Activated CD4-positive, alpha-beta T cell treated with anti-CD3 and anti-CD28 coated beads for 36 hours (primary cell): ENCODE data around the gene KDM2B. TPM values are rescaled to one million over a fixed set of nuclear protein-coding genes. Genes with fewer than 3 reads are reported as not detected.

Experiments used
- ATAC-seq: fragments of 200-7000 bp; cut with Tn5 transposase; one replicate; pipeline ENCODE4 v1.10.0; 2021; ENCODE audit warnings: mild to moderate bottlenecking, moderate library complexity
- CTCF ChIA-PET: fragments of 350-600 bp; sonication (Branson Sonifier 250); formaldehyde crosslinking; loops from one replicate; lab custom pipeline; 2021; ENCODE audit warnings: antibody characterized with exemption; lab: Charles Lee
- POLR2A ChIA-PET: fragments of 350-600 bp; sonication (Branson Sonifier 250); formaldehyde crosslinking; loops from one replicate; lab custom pipeline; 2021; ENCODE audit warnings: antibody characterized with exemption, inconsistent platforms; lab: Charles Lee
- DNase-seq: peaks from one replicate; pipeline ENCODE4 v3.0.0-alpha.2; 2020
- H3K27ac Mint-ChIP-seq: one replicate; pipeline ENCODE4 v1.8.0; 2021; ENCODE audit warnings: mixed read lengths
- H3K27me3 Mint-ChIP-seq: one replicate; pipeline ENCODE4 v1.8.0; 2021; ENCODE audit warnings: mixed read lengths
- H3K36me3 Mint-ChIP-seq: one replicate; pipeline ENCODE4 v1.8.0; 2021; ENCODE audit warnings: low read depth, mixed read lengths
- H3K4me1 Mint-ChIP-seq: one replicate; pipeline ENCODE4 v1.8.0; 2021; ENCODE audit warnings: mixed read lengths
- H3K4me3 Mint-ChIP-seq: one replicate; pipeline ENCODE4 v1.8.0; 2021; ENCODE audit warnings: mild to moderate bottlenecking, moderate library complexity, mixed read lengths
- H3K9me3 Mint-ChIP-seq: one replicate; pipeline ENCODE4 v1.8.0; 2021; ENCODE audit warnings: low read depth, mixed read lengths
- intact Hi-C, 2 experiments: fragments of 100-400 bp; cut with DNase I in 1 of 2; cut with micrococcal nuclease in 1 of 2; formaldehyde crosslinking; loops; one replicate each; pipeline versions ENCODE4 v1.14.2 to v1.15.1; 2022 to 2024; cut with DNase I, micrococcal nuclease
- total RNA-seq, 2 experiments: library from RNA; stranded (reverse); gene quantifications; one replicate each; pipeline ENCODE4 v1.2.3, GENCODE V29; 2021

KDM2B gene
- total RNA-seq, 2 experiments from 2014 or later, result 39.2 to 48.7 TPM

DNA sequence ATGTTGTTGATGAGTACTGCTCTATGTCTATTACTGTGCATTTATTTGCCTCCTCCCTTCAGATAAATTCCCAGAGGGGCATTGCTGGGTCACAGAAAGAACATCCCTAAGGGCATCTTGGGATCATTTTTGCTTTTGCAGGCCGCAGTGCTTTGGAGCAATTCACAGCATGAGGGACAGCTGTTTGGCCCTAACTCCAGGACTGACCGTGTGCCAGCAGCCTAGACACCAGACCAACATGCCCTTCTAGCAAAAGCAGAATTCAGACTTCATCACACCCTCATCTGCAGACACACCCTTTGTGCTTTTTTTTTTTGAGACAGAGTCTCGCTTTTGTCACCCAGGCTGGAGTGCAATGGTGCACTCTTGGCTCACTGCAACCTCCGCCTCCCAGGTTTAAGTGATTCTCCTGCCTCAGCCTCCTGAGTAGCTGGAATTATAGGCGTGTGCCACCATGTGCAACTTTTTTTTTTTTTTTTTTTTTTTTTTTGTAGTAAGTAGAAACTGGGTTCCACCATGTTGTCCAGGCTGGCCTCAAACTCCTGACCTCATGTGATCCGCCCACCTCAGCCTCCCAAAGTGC is 149.9 kb downstream of the KDM2B start:
- Mint-ChIP-seq H3K4me1 (no peaks in the 10 kb centered on the region), H3K27ac (no peak overlapping the region), H3K36me3 (peaks cover 75% of the 10 kb centered on the region), H3K27me3 (no peaks in the 10 kb centered on the region), H3K9me3 (no peaks in the 10 kb centered on the region), H3K4me3 (no peak overlapping the region)
- ATAC-seq, result no peak
- CTCF ChIA-PET, result interaction anchor here (0.6 kb wide), 1 partner anchor 13 kb away, joined by 5 read pairs; no protein-coding TSS in a partner anchor
- no peak for DNase-seq
- intact Hi-C loops, result no loop called here
- POLR2A ChIA-PET, result interaction anchor here (0.6 kb wide), 2 partner anchors 29 to 106 kb away, joined by 3 to 4 read pairs; no protein-coding TSS in a partner anchor

DNA sequence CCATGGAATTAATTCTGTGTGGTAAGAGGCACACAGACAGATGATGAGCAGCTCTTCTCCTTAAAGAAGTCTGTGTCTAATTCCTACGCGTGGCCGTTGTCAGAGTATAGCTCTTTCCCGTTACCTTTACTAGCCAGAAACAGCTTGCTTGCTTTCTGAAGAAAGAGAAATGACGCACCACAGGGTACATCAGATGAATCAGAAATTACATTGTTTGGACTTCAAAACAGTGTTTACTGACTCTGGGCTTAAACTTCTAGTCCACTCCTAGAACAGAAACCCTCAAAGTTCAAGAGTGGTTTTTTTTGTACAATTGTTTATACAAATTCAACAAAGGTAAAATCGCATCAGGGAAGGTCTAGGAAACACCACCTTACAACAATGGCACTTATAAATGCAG is 151.9 kb downstream of the KDM2B start:
- Mint-ChIP-seq H3K27ac (peak overlapping the region; percentile 56), H3K4me3 (no peak overlapping the region), H3K27me3 (no peaks in the 10 kb centered on the region), H3K4me1 (no peaks in the 10 kb centered on the region), H3K36me3 (peaks cover 74% of the 10 kb centered on the region), H3K9me3 (no peaks in the 10 kb centered on the region)
- ATAC-seq (no peak), DNase-seq (no peak)
- intact Hi-C loops, result no loop called here
- ChIA-PET CTCF (interaction anchor here (0.5 to 1.7 kb wide), 2 partner anchors 14 to 54 kb away, joined by 6 read pairs; no protein-coding TSS in a partner anchor), POLR2A (no interaction called here)

GRCh38 chr12:121427556-121428050 is 153.2 kb downstream of the KDM2B start:
- peak overlapping the region; percentile 51 for H3K27ac Mint-ChIP-seq
- no peak overlapping the region for H3K4me3 Mint-ChIP-seq
- no peaks in the 10 kb centered on the region for H3K4me1 Mint-ChIP-seq
- intact Hi-C loops, result no loop called here
- CTCF ChIA-PET, result interaction anchor here (1.0 to 1.3 kb wide), 2 partner anchors 16 to 122 kb away, joined by 3 to 4 read pairs; no protein-coding TSS in a partner anchor
- no peak for ATAC-seq
- DNase-seq, result no peak
- no peaks in the 10 kb centered on the region for H3K9me3 Mint-ChIP-seq
- POLR2A ChIA-PET, result no interaction called here
- no peaks in the 10 kb centered on the region for H3K27me3 Mint-ChIP-seq
- H3K36me3 Mint-ChIP-seq, result peaks cover 74% of the 10 kb centered on the region

GRCh38 chr12:121424624-121424975 is 156.2 kb downstream of the KDM2B start:
- Mint-ChIP-seq H3K27ac (no peak overlapping the region), H3K4me1 (no peaks in the 10 kb centered on the region), H3K36me3 (peaks cover 75% of the 10 kb centered on the region), H3K27me3 (no peaks in the 10 kb centered on the region), H3K9me3 (no peaks in the 10 kb centered on the region), H3K4me3 (no peak overlapping the region)
- no peak for DNase-seq
- ChIA-PET CTCF (interaction anchor here (0.6 to 2.9 kb wide), 5 partner anchors 8 to 258 kb away, joined by 3 to 16 read pairs (median 5); no protein-coding TSS in a partner anchor), POLR2A (interaction anchor here (0.6 to 1.3 kb wide), 3 partner anchors 12 to 262 kb away, joined by 3 to 7 read pairs (median 4); no protein-coding TSS in a partner anchor)
- intact Hi-C loops, result no loop called here
- no peak for ATAC-seq

GRCh38 chr12:121423682-121424623 is 156.9 kb downstream of the KDM2B start:
- peaks cover 73% of the 10 kb centered on the region for H3K36me3 Mint-ChIP-seq
- ChIA-PET CTCF (interaction anchor here (0.6 to 2.9 kb wide), 5 partner anchors 8 to 259 kb away, joined by 3 to 16 read pairs (median 5); no protein-coding TSS in a partner anchor), POLR2A (interaction anchor here (1.2 to 1.4 kb wide), 3 partner anchors 11 to 24 kb away, joined by 4 to 7 read pairs (median 4); partner anchors contain the start of gene RNF34)
- no peaks in the 10 kb centered on the region for H3K9me3 Mint-ChIP-seq
- H3K4me1 Mint-ChIP-seq, result no peaks in the 10 kb centered on the region
- no peak for DNase-seq
- H3K27ac Mint-ChIP-seq, result no peak overlapping the region
- intact Hi-C loops, result no loop called here
- no peaks in the 10 kb centered on the region for H3K27me3 Mint-ChIP-seq
- ATAC-seq, result no peak
- no peak overlapping the region for H3K4me3 Mint-ChIP-seq

- no peak for ATAC-seq
- no peaks in the 10 kb centered on the region for H3K4me1 Mint-ChIP-seq
Measured at GRCh38 chr12:121423253-121423652, 157.6 kb downstream of the KDM2B start.

GRCh38 chr12:121420109-121420508 is 160.7 kb downstream of the KDM2B start:
- Mint-ChIP-seq H3K4me3 (no peak overlapping the region), H3K27ac (no peak overlapping the region), H3K36me3 (peaks cover 66% of the 10 kb centered on the region), H3K27me3 (no peaks in the 10 kb centered on the region), H3K4me1 (peaks cover 10% of the 10 kb centered on the region), H3K9me3 (no peaks in the 10 kb centered on the region)
- ATAC-seq (no peak), DNase-seq (no peak)
- intact Hi-C loops, result no loop called here
- POLR2A ChIA-PET, result no interaction called here
- CTCF ChIA-PET, result no interaction called here

More at GRCh38 chr12:121423253-121423652, 157.6 kb downstream of the KDM2B start:
- no peaks in the 10 kb centered on the region for H3K9me3 Mint-ChIP-seq
- ChIA-PET POLR2A (interaction anchor here (1.4 kb wide), 1 partner anchor 23 kb away, joined by 4 read pairs; the partner anchor contains the start of gene RNF34), CTCF (interaction anchor here (0.9 to 2.9 kb wide), 3 partner anchors 19 to 87 kb away, joined by 3 to 16 read pairs (median 3); no protein-coding TSS in a partner anchor)
- no peak for DNase-seq
- no peaks in the 10 kb centered on the region for H3K27me3 Mint-ChIP-seq
- H3K4me3 Mint-ChIP-seq, result no peak overlapping the region
- intact Hi-C loops, result no loop called here
- no peak overlapping the region for H3K27ac Mint-ChIP-seq
- peaks cover 69% of the 10 kb centered on the region for H3K36me3 Mint-ChIP-seq

- Mint-ChIP-seq H3K9me3 (no peaks in the 10 kb centered on the region), H3K4me1 (peaks cover 13% of the 10 kb centered on the region), H3K36me3 (peaks cover 56% of the 10 kb centered on the region), H3K27me3 (no peaks in the 10 kb centered on the region), H3K4me3 (no peak overlapping the region), H3K27ac (no peak overlapping the region)
- CTCF ChIA-PET, result interaction anchor here (0.6 to 2.0 kb wide), 3 partner anchors 17 to 130 kb away, joined by 3 to 9 read pairs (median 3); partner anchors contain the start of gene RNF34
- ATAC-seq (no peak), DNase-seq (no peak)
- intact Hi-C loops, result no loop called here
- POLR2A ChIA-PET, result no interaction called here
Measured at GRCh38 chr12:121417847-121418246, 163.0 kb downstream of the KDM2B start.

DNA sequence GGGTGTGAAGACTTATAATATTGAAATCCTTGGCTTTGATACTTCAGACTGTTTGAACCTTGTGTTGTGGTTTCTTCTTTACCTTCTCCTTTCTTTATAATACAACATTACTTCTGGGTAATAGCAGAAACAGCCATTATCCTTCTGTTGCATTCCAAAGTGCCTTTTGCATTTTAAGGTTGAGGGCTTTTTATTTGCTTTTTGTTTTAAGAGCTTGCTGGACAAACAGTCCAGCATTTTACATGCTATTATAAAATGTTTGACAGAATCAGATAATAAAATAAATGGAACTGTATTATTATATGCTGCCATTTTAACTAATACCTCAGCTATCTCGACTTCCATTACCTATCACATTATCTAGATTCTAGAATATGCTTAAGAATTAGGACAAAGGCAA is 166.9 kb downstream of the KDM2B start:
- no peaks in the 10 kb centered on the region for H3K27me3 Mint-ChIP-seq
- DNase-seq, result no peak
- H3K4me1 Mint-ChIP-seq, result peaks cover 16% of the 10 kb centered on the region
- ChIA-PET POLR2A (no interaction called here), CTCF (interaction anchor here (0.7 to 1.7 kb wide), 6 partner anchors 10 to 78 kb away, joined by 3 to 5 read pairs (median 3); no protein-coding TSS in a partner anchor)
- no peaks in the 10 kb centered on the region for H3K9me3 Mint-ChIP-seq
- intact Hi-C loops, result no loop called here
- ATAC-seq, result no peak
- no peak overlapping the region for H3K27ac Mint-ChIP-seq
- peaks cover 28% of the 10 kb centered on the region for H3K36me3 Mint-ChIP-seq
- no peak overlapping the region for H3K4me3 Mint-ChIP-seq

- DNase-seq (no peak), ATAC-seq (no peak)
- Mint-ChIP-seq H3K9me3 (no peaks in the 10 kb centered on the region), H3K27ac (no peak overlapping the region), H3K4me3 (no peak overlapping the region), H3K27me3 (no peaks in the 10 kb centered on the region), H3K36me3 (peaks cover 52% of the 10 kb centered on the region), H3K4me1 (peaks cover 46% of the 10 kb centered on the region)
- intact Hi-C loops, result no loop called here
- CTCF ChIA-PET, result interaction anchor here (1.0 to 1.5 kb wide), 3 partner anchors 11 to 71 kb away, joined by 3 to 6 read pairs (median 5); no protein-coding TSS in a partner anchor
- POLR2A ChIA-PET, result interaction anchor here (0.7 kb wide), 1 partner anchor 19 kb away, joined by 4 read pairs; no protein-coding TSS in a partner anchor
Measured at GRCh38 chr12:121405211-121405610, 175.6 kb downstream of the KDM2B start.
